GM12878 (cell line): ENCODE data around the gene SEC16A.

Experiments used
- ATF7 ChIP-seq: fragments of 450-650 bp; IDR thresholded peaks from 2 replicates; pipeline ENCODE4 v1.6.1; 2016; ENCODE audit warnings: low read depth, mild to moderate bottlenecking
- JUND ChIP-seq: IDR thresholded peaks from 2 replicates; pipeline ENCODE4 v1.6.1; 2012; ENCODE audit warnings: low read depth, mild to moderate bottlenecking, low read length, improper control_type of control experiment, moderate library complexity
- LARP7 ChIP-seq: fragments of 450-650 bp; IDR thresholded peaks from 2 replicates; pipeline ENCODE4 v1.6.1; 2017; ENCODE audit warnings: mild to moderate bottlenecking
- POLR2AphosphoS2 ChIP-seq: IDR thresholded peaks from 2 replicates; pipeline ENCODE4 v1.6.1; 2011; ENCODE audit warnings: low read depth, mild to moderate bottlenecking, low read length, improper control_type of control experiment, moderate library complexity
- POLR2AphosphoS5 ChIP-seq: IDR thresholded peaks from 2 replicates; pipeline ENCODE4 v1.6.1; 2011; ENCODE audit warnings: mild to moderate bottlenecking, low read length, inconsistent platforms
- SMAD5 ChIP-seq: IDR thresholded peaks from 2 replicates; pipeline ENCODE4 v1.6.1; 2016; ENCODE audit warnings: antibody characterized with exemption, low read depth
- ZSCAN29 ChIP-seq: fragments of 450-650 bp; IDR thresholded peaks from 2 replicates; pipeline ENCODE4 v1.6.1; 2017; ENCODE audit warnings: mild to moderate bottlenecking, moderate library complexity
- TF ChIP-seq, protein P1 (sequence below), 3 experiments: IDR thresholded peaks in 2 of 3; conservative IDR thresholded peaks in 1 of 3; 2 replicates each; pipeline ENCODE4 v1.5.1; 2011; ENCODE audit warnings: low read depth in 3 of 3, low read length in 3 of 3, mild to moderate bottlenecking in 3 of 3, control low read depth in 2 of 3, moderate library complexity in 2 of 3, inconsistent platforms in 1 of 3, mixed read lengths in 1 of 3; ENCODE audit not compliant: control insufficient read depth in 2 of 3, insufficient read depth in 1 of 3; ENCODE audit errors: extremely low read depth in 1 of 3
- TF ChIP-seq, protein P2 (sequence below): IDR thresholded peaks from 2 replicates; pipeline ENCODE4 v1.6.1; 2012; ENCODE audit warnings: low read length, inconsistent platforms

DNA sequence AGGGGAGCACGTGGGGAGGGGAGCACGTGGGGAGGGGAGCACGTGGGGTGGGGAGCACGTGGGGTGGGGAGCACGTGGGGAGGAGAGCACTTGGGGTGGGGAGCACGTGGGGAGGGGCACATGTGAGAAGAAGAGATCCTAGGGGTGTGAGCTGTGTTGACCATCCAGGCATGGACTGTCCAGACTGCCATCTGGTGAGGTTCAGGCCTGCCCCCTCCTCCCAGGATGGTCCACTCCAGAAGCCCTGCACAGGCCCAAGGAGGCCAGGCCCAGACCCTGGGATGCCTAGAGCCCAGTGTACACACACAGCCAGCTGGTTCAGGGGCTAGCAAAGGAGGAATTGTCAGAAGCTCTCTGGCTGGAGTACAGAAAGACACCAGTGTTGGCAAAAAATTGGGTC, 85.2 kb downstream of the SEC16A start:
- no peak for TF ChIP-seq ATF7
- no peak for TF ChIP-seq LARP7
- TF ChIP-seq, protein P1, sequence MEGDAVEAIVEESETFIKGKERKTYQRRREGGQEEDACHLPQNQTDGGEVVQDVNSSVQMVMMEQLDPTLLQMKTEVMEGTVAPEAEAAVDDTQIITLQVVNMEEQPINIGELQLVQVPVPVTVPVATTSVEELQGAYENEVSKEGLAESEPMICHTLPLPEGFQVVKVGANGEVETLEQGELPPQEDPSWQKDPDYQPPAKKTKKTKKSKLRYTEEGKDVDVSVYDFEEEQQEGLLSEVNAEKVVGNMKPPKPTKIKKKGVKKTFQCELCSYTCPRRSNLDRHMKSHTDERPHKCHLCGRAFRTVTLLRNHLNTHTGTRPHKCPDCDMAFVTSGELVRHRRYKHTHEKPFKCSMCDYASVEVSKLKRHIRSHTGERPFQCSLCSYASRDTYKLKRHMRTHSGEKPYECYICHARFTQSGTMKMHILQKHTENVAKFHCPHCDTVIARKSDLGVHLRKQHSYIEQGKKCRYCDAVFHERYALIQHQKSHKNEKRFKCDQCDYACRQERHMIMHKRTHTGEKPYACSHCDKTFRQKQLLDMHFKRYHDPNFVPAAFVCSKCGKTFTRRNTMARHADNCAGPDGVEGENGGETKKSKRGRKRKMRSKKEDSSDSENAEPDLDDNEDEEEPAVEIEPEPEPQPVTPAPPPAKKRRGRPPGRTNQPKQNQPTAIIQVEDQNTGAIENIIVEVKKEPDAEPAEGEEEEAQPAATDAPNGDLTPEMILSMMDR (IDR thresholded peaks at IDR 0.05 in 2 of 3, conservative IDR thresholded peaks at IDR 0.05 in 1 of 3; ENCODE audit: control insufficient read depth in 2 of 3, extremely low read depth in 1 of 3, insufficient read depth in 1 of 3, low read depth in 3 of 3, low read length in 3 of 3), result no peak
- no peak for TF ChIP-seq POLR2AphosphoS2
- no peak for TF ChIP-seq POLR2AphosphoS5
- no peak for TF ChIP-seq SMAD5
- TF ChIP-seq, protein P2, sequence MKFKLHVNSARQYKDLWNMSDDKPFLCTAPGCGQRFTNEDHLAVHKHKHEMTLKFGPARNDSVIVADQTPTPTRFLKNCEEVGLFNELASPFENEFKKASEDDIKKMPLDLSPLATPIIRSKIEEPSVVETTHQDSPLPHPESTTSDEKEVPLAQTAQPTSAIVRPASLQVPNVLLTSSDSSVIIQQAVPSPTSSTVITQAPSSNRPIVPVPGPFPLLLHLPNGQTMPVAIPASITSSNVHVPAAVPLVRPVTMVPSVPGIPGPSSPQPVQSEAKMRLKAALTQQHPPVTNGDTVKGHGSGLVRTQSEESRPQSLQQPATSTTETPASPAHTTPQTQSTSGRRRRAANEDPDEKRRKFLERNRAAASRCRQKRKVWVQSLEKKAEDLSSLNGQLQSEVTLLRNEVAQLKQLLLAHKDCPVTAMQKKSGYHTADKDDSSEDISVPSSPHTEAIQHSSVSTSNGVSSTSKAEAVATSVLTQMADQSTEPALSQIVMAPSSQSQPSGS, result no peak
- no peak for TF ChIP-seq JUND
- no peak for TF ChIP-seq ZSCAN29
